Testis (tissue), 3 donors: ENCODE results near the gene PPP1R18. TPM values are rescaled to one million over a fixed set of nuclear protein-coding genes. Genes with fewer than 3 reads are reported as not detected.
A peak's percentile ranks its signal among the peaks of the same experiment; 100 is the strongest.

Experiments
- DNase-seq: peaks from one replicate; pipeline ENCODE4 v3.0.0-alpha.2; 2019
- H3K27ac ChIP-seq, 2 donors: fragments of 200-600 bp; sonication (generic); one replicate each; pipeline ENCODE4 v1.5.1; 2019
- H3K27me3 ChIP-seq: fragments of 200-600 bp; sonication (generic); one replicate; pipeline ENCODE4 v1.5.1; 2019
- H3K36me3 ChIP-seq: fragments of 200-600 bp; sonication (generic); one replicate; pipeline ENCODE4 v1.5.1; 2017; ENCODE audit warnings: low read depth; ENCODE audit errors: missing control alignments
- H3K4me1 ChIP-seq: fragments of 200-600 bp; sonication (generic); one replicate; pipeline ENCODE4 v1.5.1; 2019
- H3K4me3 ChIP-seq, 2 donors: fragments of 200-600 bp; sonication (generic); one replicate each; pipeline ENCODE4 v1.5.1; 2017 to 2019
- H3K9me3 ChIP-seq: fragments of 200-600 bp; sonication (generic); one replicate; pipeline ENCODE4 v1.5.1; 2017
- POLR2A ChIP-seq: fragments of 450-650 bp; IDR thresholded peaks from one replicate; pipeline ENCODE4 v1.6.1; 2017; ENCODE audit warnings: antibody characterized with exemption, mild to moderate bottlenecking, moderate library complexity
- WGBS, 2 donors: methylation state at CpG; one replicate each; pipeline ENCODE4 v1.1.5; 2018; 5-methylcytosine and 5-hydroxymethylcytosine counted together
- intact Hi-C: fragments of 100-400 bp; cut with DNase I; formaldehyde crosslinking; loops from one replicate; pipeline ENCODE4 v1.15.1; 2023; ENCODE audit warnings: low total_unique reads
- polyA plus RNA-seq: library from polyadenylated mRNA; stranded (reverse); fragments of 350-450 nt; fragmentation: Illumina TruSeq; extraction: RNeasy Lipid Tissue Mini Kit (QIAGEN cat#74804); gene quantifications from one replicate; pipeline ENCODE4 v1.2.3, GENCODE V29; 2014; ENCODE audit warnings: low read depth, low replicate concordance; ENCODE audit not compliant: insufficient read depth
- total RNA-seq, 2 donors: library from RNA; depleted of rRNA; stranded (reverse); fragments of >200 nt; gene quantifications; one replicate each; pipeline ENCODE4 v1.2.3, GENCODE V29; 2016
- TF ChIP-seq, protein P1 (sequence below), 3 experiments: fragments of 450-650 bp in 2 of 3; fragments of 200-600 bp in 1 of 3; sonication (generic) in 1 of 3; IDR thresholded peaks; one replicate each; pipeline ENCODE4 v1.5.1; 2016 to 2019; ENCODE audit warnings: antibody characterized with exemption in 3 of 3, mild to moderate bottlenecking in 2 of 3, moderate library complexity in 1 of 3

The PPP1R18 gene
- total and polyA plus RNA-seq, 3 donors from 2014 or later, result 9.0 to 24.9 (median 9.3) TPM

- Histone ChIP-seq H3K27ac (peak overlapping the region; percentile 61 to 92), H3K27me3 (no peaks in the 10 kb centered on the region), H3K36me3 (no peaks in the 10 kb centered on the region), H3K9me3 (no peaks in the 10 kb centered on the region), H3K4me3 (peak overlapping the region in 1 of 2 donors; percentile 72), H3K4me1 (peaks cover 36% of the 10 kb centered on the region)
- 30 to 50% methylated on average over 4 of the region's 4 CpGs for WGBS, 2 donors
- DNase-seq, result no peak
- intact Hi-C loops, result no loop called here
- TF ChIP-seq, protein P1, sequence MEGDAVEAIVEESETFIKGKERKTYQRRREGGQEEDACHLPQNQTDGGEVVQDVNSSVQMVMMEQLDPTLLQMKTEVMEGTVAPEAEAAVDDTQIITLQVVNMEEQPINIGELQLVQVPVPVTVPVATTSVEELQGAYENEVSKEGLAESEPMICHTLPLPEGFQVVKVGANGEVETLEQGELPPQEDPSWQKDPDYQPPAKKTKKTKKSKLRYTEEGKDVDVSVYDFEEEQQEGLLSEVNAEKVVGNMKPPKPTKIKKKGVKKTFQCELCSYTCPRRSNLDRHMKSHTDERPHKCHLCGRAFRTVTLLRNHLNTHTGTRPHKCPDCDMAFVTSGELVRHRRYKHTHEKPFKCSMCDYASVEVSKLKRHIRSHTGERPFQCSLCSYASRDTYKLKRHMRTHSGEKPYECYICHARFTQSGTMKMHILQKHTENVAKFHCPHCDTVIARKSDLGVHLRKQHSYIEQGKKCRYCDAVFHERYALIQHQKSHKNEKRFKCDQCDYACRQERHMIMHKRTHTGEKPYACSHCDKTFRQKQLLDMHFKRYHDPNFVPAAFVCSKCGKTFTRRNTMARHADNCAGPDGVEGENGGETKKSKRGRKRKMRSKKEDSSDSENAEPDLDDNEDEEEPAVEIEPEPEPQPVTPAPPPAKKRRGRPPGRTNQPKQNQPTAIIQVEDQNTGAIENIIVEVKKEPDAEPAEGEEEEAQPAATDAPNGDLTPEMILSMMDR (IDR thresholded peaks at IDR 0.05), result no peak
- no peak for TF ChIP-seq POLR2A
Measured at GRCh38 chr6:30689985-30690384, 3.5 kb upstream of the PPP1R18 start.

- WGBS, 2 donors, result 80 to 84% methylated on average over 9 to 11 of the region's 11 CpGs
- no peak for DNase-seq
- Histone ChIP-seq H3K4me3 (no peak overlapping the region), H3K9me3 (no peaks in the 10 kb centered on the region), H3K4me1 (peaks cover 41% of the 10 kb centered on the region), H3K27me3 (no peaks in the 10 kb centered on the region), H3K27ac (peak overlapping the region in 1 of 2 donors; percentile 94), H3K36me3 (no peaks in the 10 kb centered on the region)
- TF ChIP-seq POLR2A, result no peak
- intact Hi-C loops, result no loop called here
Measured at GRCh38 chr6:30689022-30689865, 2.8 kb upstream of the PPP1R18 start.

GRCh38 chr6:30688569-30688968 lies 2.1 kb upstream of the PPP1R18 start:
- Histone ChIP-seq H3K27ac (peak overlapping the region; percentile 89 to 94), H3K36me3 (no peaks in the 10 kb centered on the region), H3K4me3 (no peak overlapping the region), H3K9me3 (no peaks in the 10 kb centered on the region), H3K4me1 (peaks cover 42% of the 10 kb centered on the region), H3K27me3 (no peaks in the 10 kb centered on the region)
- TF ChIP-seq POLR2A, result no peak
- TF ChIP-seq, protein P1 (IDR thresholded peaks at IDR 0.05), result no peak
- intact Hi-C loops, result no loop called here
- 89 to 90% methylated on average over 9 of the region's 9 CpGs for WGBS, 2 donors
- DNase-seq, result no peak

DNA sequence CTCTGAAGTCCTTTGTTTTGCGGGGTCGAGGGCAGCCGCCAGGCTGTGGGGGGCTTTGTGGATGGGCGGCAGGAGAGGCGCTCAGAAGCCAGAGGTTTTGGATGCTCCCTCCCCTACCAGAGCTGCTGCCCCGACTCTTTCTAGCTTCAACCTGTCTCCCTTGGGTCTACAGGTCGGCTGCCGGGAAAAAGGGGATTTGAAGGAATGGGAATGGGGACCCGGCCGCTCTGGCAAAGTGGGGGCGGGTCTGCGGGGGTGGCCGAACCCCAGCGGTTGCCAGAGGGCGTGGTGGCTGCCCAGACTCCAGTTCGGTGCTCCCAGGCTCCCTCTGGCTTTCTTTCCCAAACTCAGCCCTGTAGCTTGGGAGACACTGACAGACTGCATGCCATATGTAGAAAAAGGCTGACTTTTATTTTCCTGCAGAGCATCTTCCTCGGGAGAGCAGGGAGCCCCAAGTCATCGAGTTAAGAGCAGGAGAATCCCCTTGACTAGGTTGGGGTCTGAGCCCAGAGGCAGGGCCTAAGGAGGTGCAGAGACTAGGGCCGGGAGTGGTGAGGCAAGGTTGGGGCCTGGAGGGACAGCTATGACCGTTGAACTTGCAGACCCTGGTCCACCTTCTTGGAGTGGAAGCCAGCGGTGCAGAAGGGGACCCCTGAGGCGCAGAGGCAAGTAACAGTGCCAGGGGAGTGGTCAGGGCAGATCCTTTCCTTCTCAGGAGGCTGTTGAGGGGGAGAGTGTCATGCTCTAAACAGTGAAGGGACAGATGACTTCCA lies 1.4 kb upstream of the PPP1R18 start:
- no peaks in the 10 kb centered on the region for H3K27me3 ChIP-seq
- WGBS, 2 donors, result 12 to 14% methylated on average over 19 to 22 of the region's 22 CpGs

More for the DNA sequence above, 1.4 kb upstream of the PPP1R18 start:
- Histone ChIP-seq H3K4me3 (peak overlapping the region; percentile 68 to 76), H3K27ac (peak overlapping the region; percentile 89 to 94), H3K9me3 (no peaks in the 10 kb centered on the region), H3K4me1 (peaks cover 47% of the 10 kb centered on the region), H3K36me3 (no peaks in the 10 kb centered on the region)
- DNase-seq, result no peak
- intact Hi-C loops, result loop anchor here (2.0 kb wide), 1 partner anchor 33 kb away; the partner anchor contains the start of gene TUBB
- TF ChIP-seq POLR2A, result no peak
- TF ChIP-seq, protein P1 (IDR thresholded peaks at IDR 0.05), result no peak
